HEK293 (cell line): Measurements from ENCODE around the gene SSC4D.

Experiments
- ATF2 ChIP-seq: fragments of 450-650 bp; formaldehyde crosslinking; IDR thresholded peaks from 2 replicates; pipeline ENCODE4 v1.5.1; 2016; ENCODE audit warnings: missing biosample characterization, missing genetic modification characterization, low read depth
- GLIS1 ChIP-seq: fragments of 450-650 bp; formaldehyde crosslinking; IDR thresholded peaks from 2 replicates; pipeline ENCODE4 v1.5.1; 2016; ENCODE audit warnings: missing biosample characterization, missing genetic modification characterization
- GLIS2 ChIP-seq: fragments of 450-650 bp; formaldehyde crosslinking; IDR thresholded peaks from 2 replicates; pipeline ENCODE4 v1.5.1; 2016; ENCODE audit warnings: missing biosample characterization, missing genetic modification characterization
- HOXC10 ChIP-seq: sonication (generic); formaldehyde crosslinking; IDR thresholded peaks from 2 replicates; pipeline ENCODE4 v1.8.1; 2023; ENCODE audit warnings: mild to moderate bottlenecking, missing genetic modification reagents
- TRIM28 ChIP-seq: IDR thresholded peaks from 2 replicates; pipeline ENCODE4 v1.6.1; 2011; ENCODE audit warnings: low read length, control low read depth, borderline replicate concordance
- TSHZ1 ChIP-seq: fragments of 450-650 bp; formaldehyde crosslinking; IDR thresholded peaks from 2 replicates; pipeline ENCODE4 v1.5.1; 2016; ENCODE audit warnings: missing biosample characterization, missing genetic modification characterization, borderline replicate concordance
- ZBTB10 ChIP-seq: fragments of 450-650 bp; formaldehyde crosslinking; IDR thresholded peaks from 2 replicates; pipeline ENCODE4 v1.5.1; 2016; ENCODE audit warnings: missing biosample characterization, missing genetic modification characterization
- ZBTB11 ChIP-seq: fragments of 450-650 bp; formaldehyde crosslinking; conservative IDR thresholded peaks from 2 replicates; pipeline ENCODE4 v1.5.1; 2016; ENCODE audit warnings: low read depth, missing biosample characterization, missing genetic modification characterization
- ZBTB20 ChIP-seq: fragments of 450-650 bp; formaldehyde crosslinking; IDR thresholded peaks from 2 replicates; pipeline ENCODE4 v1.5.1; 2016; ENCODE audit warnings: missing biosample characterization, missing genetic modification characterization
- ZBTB6 ChIP-seq: fragments of 450-650 bp; formaldehyde crosslinking; IDR thresholded peaks from 2 replicates; pipeline ENCODE4 v1.5.1; 2017; ENCODE audit warnings: missing biosample characterization, missing genetic modification characterization
- ZBTB7A ChIP-seq: fragments of 450-650 bp; formaldehyde crosslinking; IDR thresholded peaks from 2 replicates; pipeline ENCODE4 v1.5.1; 2016; ENCODE audit warnings: low read depth, missing biosample characterization, missing genetic modification characterization
- ZIC2 ChIP-seq: fragments of 450-650 bp; formaldehyde crosslinking; IDR thresholded peaks from 2 replicates; pipeline ENCODE4 v1.5.1; 2016; ENCODE audit warnings: missing biosample characterization, missing genetic modification characterization
- ZNF148 ChIP-seq: fragments of 450-650 bp; formaldehyde crosslinking; IDR thresholded peaks from 2 replicates; pipeline ENCODE4 v1.5.0; 2017; ENCODE audit warnings: missing biosample characterization, missing genetic modification characterization, borderline replicate concordance
- ZNF23 ChIP-seq: fragments of 450-650 bp; formaldehyde crosslinking; IDR thresholded peaks from 2 replicates; pipeline ENCODE4 v1.5.1; 2016; ENCODE audit warnings: missing biosample characterization, missing genetic modification characterization, borderline replicate concordance
- ZNF292 ChIP-seq: fragments of 450-650 bp; formaldehyde crosslinking; IDR thresholded peaks from 2 replicates; pipeline ENCODE4 v1.5.1; 2016; ENCODE audit warnings: low read depth, missing biosample characterization, missing genetic modification characterization, borderline replicate concordance
- ZNF350 ChIP-seq: fragments of 450-650 bp; formaldehyde crosslinking; IDR thresholded peaks from 2 replicates; pipeline ENCODE4 v1.5.0; 2017; ENCODE audit warnings: missing biosample characterization, mild to moderate bottlenecking, missing genetic modification characterization
- ZNF37A ChIP-seq: fragments of 450-650 bp; IDR thresholded peaks from 2 replicates; pipeline ENCODE4 v1.5.1; 2018; ENCODE audit warnings: missing biosample characterization, missing genetic modification characterization
- ZNF473 ChIP-seq: fragments of 450-650 bp; formaldehyde crosslinking; IDR thresholded peaks from 2 replicates; pipeline ENCODE4 v1.5.1; 2017; ENCODE audit warnings: missing biosample characterization, missing genetic modification characterization
- ZNF624 ChIP-seq: fragments of 450-650 bp; formaldehyde crosslinking; IDR thresholded peaks from 2 replicates; pipeline ENCODE4 v1.5.1; 2017; ENCODE audit warnings: missing biosample characterization, missing genetic modification characterization
- ZNF704 ChIP-seq: fragments of 450-650 bp; formaldehyde crosslinking; IDR thresholded peaks from 2 replicates; pipeline ENCODE4 v1.5.1; 2016; ENCODE audit warnings: missing biosample characterization, missing genetic modification characterization

The SSC4D gene

GRCh38 chr7:76397409-76398183 is 11.9 kb downstream of the SSC4D start (continued):
- no peak for TF ChIP-seq ZBTB11 (tag by site-specific recombination)
- no peak for TF ChIP-seq HOXC10 (CRISPR knock-in tag)
- no peak for TF ChIP-seq ATF2 (tag by site-specific recombination)
- TF ChIP-seq ZBTB10, result peak; percentile 57; the same call in 1 of the 2 replicates
- TF ChIP-seq GLIS2 (tag by site-specific recombination), result peak; percentile 80
- no peak for TF ChIP-seq TRIM28
- TF ChIP-seq ZNF23, result no peak
- TF ChIP-seq ZNF473 (tag by site-specific recombination), result no peak
- TF ChIP-seq ZNF37A (tag by site-specific recombination), result no peak
- TF ChIP-seq ZIC2, result no peak
- no peak for TF ChIP-seq ZBTB6
- no peak for TF ChIP-seq ZNF704
- no peak for TF ChIP-seq ZBTB20 (tag by site-specific recombination)
- no peak for TF ChIP-seq ZBTB7A (tag by site-specific recombination)
- TF ChIP-seq GLIS1 (tag by site-specific recombination), result 0 out of 2 replicates have a peak, but pooled peaks have one; percentile 16
- no peak for TF ChIP-seq ZNF350 (tag by site-specific recombination)
- TF ChIP-seq ZNF624, result no peak
- no peak for TF ChIP-seq ZNF292 (tag by site-specific recombination)
- no peak for TF ChIP-seq ZNF148 (tag by site-specific recombination)
- no peak for TF ChIP-seq TSHZ1 (tag by site-specific recombination)
